Neural cell (in vitro differentiated cells): ENCODE data around the gene DAGLB. TPM values are rescaled to one million over a fixed set of nuclear protein-coding genes. Genes with fewer than 3 reads are reported as not detected.
"Not testable (repeated sequence)": the region's sequence is repeated elsewhere in the genome, so short reads cannot be mapped to it uniquely, and the experiment has no call there.

Experiments used
- H2AFZ ChIP-seq: fragments of 200-600, 300-800 bp; sonication (generic), shearing (Covaris generic); 2 replicates; pipeline ENCODE4 v1.6.0; 2014; ENCODE audit warnings: low read depth, mild to moderate bottlenecking, antibody characterized with exemption, low read length, moderate library complexity
- H3F3A ChIP-seq: fragments of 200-600 bp; shearing (Covaris generic); 2 replicates; pipeline ENCODE4 v1.6.1; 2016; ENCODE audit warnings: mild to moderate bottlenecking, moderate library complexity, mixed read lengths, antibody characterized with exemption, low read length; ENCODE audit not compliant: insufficient read depth, poor library complexity, severe bottlenecking
- H3K27ac ChIP-seq: fragments of 200-600, 300-800 bp; sonication (generic), shearing (Covaris generic); 2 replicates; pipeline ENCODE4 v1.5.1; 2014; ENCODE audit warnings: mild to moderate bottlenecking, low read length, moderate library complexity
- H3K27me3 ChIP-seq: fragments of 300-800, 200-600 bp; sonication (generic), shearing (Covaris generic); 2 replicates; pipeline ENCODE4 v1.6.0; 2014; ENCODE audit warnings: mild to moderate bottlenecking, low read depth, low read length, moderate library complexity; ENCODE audit not compliant: insufficient read depth
- H3K36me3 ChIP-seq: fragments of 300-800, 200-600 bp; sonication (generic), shearing (Covaris generic); 2 replicates; pipeline ENCODE4 v1.5.1; 2014; ENCODE audit warnings: mild to moderate bottlenecking, antibody characterized with exemption, low read length, moderate library complexity; ENCODE audit not compliant: insufficient read depth
- H3K4me2 ChIP-seq: fragments of 300-800, 200-600 bp; sonication (generic), shearing (Covaris generic); 2 replicates; pipeline ENCODE4 v1.6.0; 2014; ENCODE audit warnings: mild to moderate bottlenecking, low read length
- H3K4me3 ChIP-seq: fragments of 300-800, 200-600 bp; sonication (generic), shearing (Covaris generic); 2 replicates; pipeline ENCODE4 v1.5.1; 2014; ENCODE audit warnings: mild to moderate bottlenecking, low read length, moderate library complexity
- H3K79me2 ChIP-seq: fragments of 200-600 bp; shearing (Covaris generic); replicated peaks from 2 replicates; pipeline ENCODE4 v1.6.0; 2014; ENCODE audit warnings: mild to moderate bottlenecking, low read length, moderate library complexity; ENCODE audit not compliant: insufficient read depth
- H3K9ac ChIP-seq: fragments of 300-800, 200-600 bp; sonication (generic), shearing (Covaris generic); 2 replicates; pipeline ENCODE4 v1.6.1; 2016; ENCODE audit warnings: mild to moderate bottlenecking, low read length, mixed read lengths
- H3K9me2 ChIP-seq: fragments of 200-600 bp; shearing (Covaris generic); 2 replicates; pipeline ENCODE4 v1.6.1; 2016; ENCODE audit warnings: mild to moderate bottlenecking, low read length, mixed read lengths; ENCODE audit not compliant: insufficient read depth
- H3K9me3 ChIP-seq: fragments of 200-600, 300-800 bp; sonication (generic), shearing (Covaris generic); 2 replicates; pipeline ENCODE4 v1.6.1; 2016; ENCODE audit warnings: mild to moderate bottlenecking, mixed run types, low read length, moderate library complexity, mixed read lengths
- H4K20me1 ChIP-seq: fragments of 200-600 bp; shearing (Covaris generic); 2 replicates; pipeline ENCODE4 v1.6.1; 2016; ENCODE audit warnings: mild to moderate bottlenecking, mixed run types; ENCODE audit not compliant: insufficient read depth
- CTCF ChIP-seq: fragments of 450-650 bp; IDR thresholded peaks from 2 replicates; pipeline ENCODE4 v1.5.1; 2014; ENCODE audit warnings: antibody characterized with exemption, mild to moderate bottlenecking, moderate library complexity; ENCODE audit not compliant: poor library complexity, severe bottlenecking
- EP300 ChIP-seq: fragments of 450-650 bp; conservative IDR thresholded peaks from 2 replicates; pipeline ENCODE4 v1.6.1; 2014; ENCODE audit warnings: antibody characterized with exemption, mild to moderate bottlenecking, moderate library complexity; ENCODE audit not compliant: poor library complexity, severe bottlenecking
- EZH2 ChIP-seq: fragments of 200-600, 300-800 bp; shearing (Covaris generic), sonication (generic); IDR thresholded peaks from 2 replicates; pipeline ENCODE4 v1.6.1; 2014; ENCODE audit warnings: antibody characterized with exemption, low read length, borderline replicate concordance, mild to moderate bottlenecking; ENCODE audit not compliant: insufficient read depth, poor library complexity, severe bottlenecking
- MXI1 ChIP-seq: fragments of 450-650 bp; conservative IDR thresholded peaks from 2 replicates; pipeline ENCODE4 v1.6.1; 2014; ENCODE audit warnings: antibody characterized with exemption, mild to moderate bottlenecking; ENCODE audit not compliant: poor library complexity, severe bottlenecking
- POLR2AphosphoS5 ChIP-seq: IDR thresholded peaks from 2 replicates; pipeline ENCODE4 v1.6.1; 2012
- RAD21 ChIP-seq: fragments of 450-650 bp; conservative IDR thresholded peaks from 2 replicates; pipeline ENCODE4 v1.6.1; 2014; ENCODE audit warnings: antibody characterized with exemption, mild to moderate bottlenecking, moderate library complexity
- REST ChIP-seq: IDR thresholded peaks from 2 replicates; pipeline ENCODE4 v1.6.1; 2012; ENCODE audit warnings: borderline replicate concordance
- SMC3 ChIP-seq: fragments of 450-650 bp; conservative IDR thresholded peaks from 2 replicates; pipeline ENCODE4 v1.6.1; 2014; ENCODE audit warnings: antibody characterized with exemption, mild to moderate bottlenecking, moderate library complexity; ENCODE audit not compliant: poor library complexity
- TAF1 ChIP-seq: IDR thresholded peaks from 2 replicates; pipeline ENCODE4 v1.6.1; 2012; ENCODE audit warnings: low read depth
- polyA plus RNA-seq: library from polyadenylated mRNA; depleted of rRNA; stranded (reverse); fragments of >200 nt; gene quantifications from 2 replicates; pipeline ENCODE4 v1.2.3, GENCODE V29; 2014

DAGLB gene
- polyA plus RNA-seq, 1 donor from 2014 or later = 32.3 TPM

GRCh38 chr7:6460303-6460702 lies 12.5 kb upstream of the DAGLB start:
- Histone ChIP-seq H4K20me1 (no peaks in the 10 kb centered on the region), H3K9ac (no peak overlapping the region), H3K9me2 (no peaks in the 10 kb centered on the region), H3K4me3 (no peak overlapping the region), H3K36me3 (no peaks in the 10 kb centered on the region), H3K27me3 (no peaks in the 10 kb centered on the region), H3K79me2 (no peaks in the 10 kb centered on the region), H3F3A (no peaks in the 10 kb centered on the region), H2AFZ (no peak overlapping the region), H3K9me3 (no peaks in the 10 kb centered on the region), H3K27ac (no peak overlapping the region), H3K4me2 (no peak overlapping the region)
- TF ChIP-seq REST (no peak), EP300 (no peak), MXI1 (no peak), TAF1 (no peak), SMC3 (no peak), RAD21 (no peak), EZH2 (no peak), POLR2AphosphoS5 (no peak), CTCF (no peak)

- H3F3A ChIP-seq, H4K20me1 ChIP-seq, H3K36me3 ChIP-seq, H3K79me2 ChIP-seq, H3K9me3 ChIP-seq, H3K9me2 ChIP-seq, H3K4me2 ChIP-seq, H3K27ac ChIP-seq, H3K9ac ChIP-seq, H3K4me3 ChIP-seq, H3K27me3 ChIP-seq, H2AFZ ChIP-seq: not testable (repeated sequence)
These were observed 10.9 kb upstream of the DAGLB start for GRCh38 chr7:6458676-6459075.

GRCh38 chr7:6453734-6454133 lies 6.0 kb upstream of the DAGLB start:
- Histone ChIP-seq H3K36me3 (no peaks in the 10 kb centered on the region), H3K27me3 (no peaks in the 10 kb centered on the region), H3K9me3 (no peaks in the 10 kb centered on the region), H3K27ac (no peak overlapping the region), H4K20me1 (no peaks in the 10 kb centered on the region), H3K4me2 (no peak overlapping the region), H3K4me3 (no peak overlapping the region), H3K79me2 (no peaks in the 10 kb centered on the region), H2AFZ (no peak overlapping the region), H3K9me2 (no peaks in the 10 kb centered on the region), H3F3A (no peaks in the 10 kb centered on the region), H3K9ac (no peak overlapping the region)
- TF ChIP-seq SMC3 (no peak), EZH2 (no peak), CTCF (no peak), EP300 (no peak), REST (no peak), POLR2AphosphoS5 (no peak), MXI1 (no peak), TAF1 (no peak), RAD21 (no peak)
